Common myeloid progenitor, CD34-positive (primary cell): ENCODE measurements around the gene LCN10.

Source experiments
- CTCF ChIA-PET: fragments of 350-600 bp; sonication (Branson Sonifier 250); formaldehyde crosslinking; loops from one replicate; lab custom pipeline; 2021; ENCODE audit warnings: antibody characterized with exemption; lab: Charles Lee
- POLR2A ChIA-PET: fragments of 350-600 bp; sonication (Branson Sonifier 250); formaldehyde crosslinking; loops from one replicate; lab custom pipeline; 2021; ENCODE audit warnings: antibody characterized with exemption; lab: Charles Lee
- DNase-seq, 3 donors: peaks; one replicate each; pipeline versions ENCODE4 v3.0.0 to v3.0.0-alpha.2; 2013
- H3K27ac ChIP-seq, 2 experiments: 1 replicate in 1 of 2; 2 replicates in 1 of 2; pipeline ENCODE4 v1.7.0; 2013; ENCODE audit warnings: inconsistent platforms in 2 of 2, low read length in 2 of 2, mild to moderate bottlenecking in 2 of 2, low read depth in 1 of 2, moderate library complexity in 1 of 2; ENCODE audit not compliant: severe bottlenecking in 2 of 2, insufficient read depth in 1 of 2, poor library complexity in 1 of 2
- H3K27me3 ChIP-seq, 5 experiments: replicated peaks in 2 of 5; 1 replicate in 3 of 5; 2 replicates in 2 of 5; pipeline versions ENCODE4 v1.6.1 to v1.7.0; 2013; ENCODE audit warnings: low read length in 4 of 5, mild to moderate bottlenecking in 2 of 5, moderate library complexity in 2 of 5, inconsistent platforms in 1 of 5; ENCODE audit not compliant: insufficient read depth in 5 of 5, control insufficient read depth in 4 of 5
- H3K36me3 ChIP-seq, 4 experiments: 1 replicate in 2 of 4; 2 replicates in 2 of 4; pipeline versions ENCODE4 v1.6.1 to v1.7.0; 2013; ENCODE audit warnings: low read length in 3 of 4, control low read depth in 1 of 4, mild to moderate bottlenecking in 1 of 4; ENCODE audit not compliant: control insufficient read depth in 4 of 4, insufficient read depth in 4 of 4
- H3K4me1 ChIP-seq, 4 experiments: 1 replicate in 3 of 4; 2 replicates in 1 of 4; pipeline versions ENCODE4 v1.6.1 to v1.7.1; 2013; ENCODE audit warnings: low read length in 3 of 4, mild to moderate bottlenecking in 3 of 4, control low read depth in 1 of 4, inconsistent platforms in 1 of 4, moderate library complexity in 1 of 4; ENCODE audit not compliant: control insufficient read depth in 4 of 4, insufficient read depth in 4 of 4; ENCODE audit errors: control extremely low read depth in 1 of 4
- H3K4me3 ChIP-seq, 7 experiments: 1 replicate in 4 of 7; 2 replicates in 3 of 7; pipeline versions ENCODE4 v1.5.1 to v1.7.0; 2013; ENCODE audit warnings: mild to moderate bottlenecking in 7 of 7, low read length in 6 of 7, moderate library complexity in 6 of 7, inconsistent platforms in 2 of 7, low read depth in 2 of 7, control low read depth in 1 of 7; ENCODE audit not compliant: insufficient read depth in 4 of 7, control insufficient read depth in 1 of 7; ENCODE audit errors: extremely low read depth in 1 of 7
- H3K9me3 ChIP-seq, 5 experiments: 1 replicate in 4 of 5; 2 replicates in 1 of 5; pipeline versions ENCODE4 v1.6.1 to v1.7.1; 2013; ENCODE audit warnings: low read length in 4 of 5, mild to moderate bottlenecking in 2 of 5, inconsistent platforms in 1 of 5, low read depth in 1 of 5, moderate library complexity in 1 of 5; ENCODE audit not compliant: control insufficient read depth in 4 of 5, insufficient read depth in 2 of 5; ENCODE audit errors: control extremely low read depth in 1 of 5
- WGBS: methylation state at CpG from one replicate; pipeline ENCODE4 v1.1.5; 2013; ENCODE audit not compliant: insufficient coverage; 5-methylcytosine and 5-hydroxymethylcytosine counted together

Gene LCN10

GRCh38 chr9:136728080-136728547 is 14.6 kb downstream of the LCN10 start:
- H3K36me3 ChIP-seq: peaks cover 2 to 39% (median 27%) of the 10 kb centered on the region in 4 experiments
- peaks cover 4 to 43% (median 42%) of the 10 kb centered on the region in 4 experiments for H3K4me1 ChIP-seq
- WGBS: under 1% methylated on average over 57 of the region's 66 CpGs
- peak; percentile 89 to 95 (median 93) for DNase-seq
- H3K9me3 ChIP-seq: peaks cover 0 to 1% (median 0%) of the 10 kb centered on the region in 5 experiments
- peak overlapping the region; percentile 73 to 99 (median 82) for H3K4me3 ChIP-seq
- CTCF ChIA-PET: interaction anchor here (1.0 to 6.1 kb wide), 14 partner anchors 9 to 94 kb away, joined by 3 to 92 read pairs (median 10); partner anchors contain the start of genes DIPK1B, LCN10 and LCN8
- POLR2A ChIA-PET: interaction anchor here (0.6 to 5.9 kb wide), 14 partner anchors 12 to 77 kb away, joined by 3 to 128 read pairs (median 6); partner anchors contain the start of genes AGPAT2 and EGFL7
- H3K27ac ChIP-seq: peak overlapping the region; percentile 54 to 84
- no peaks in the 10 kb centered on the region for H3K27me3 ChIP-seq

GRCh38 chr9:136726631-136727191 is 16.0 kb downstream of the LCN10 start:
- peaks cover 6 to 53% (median 39%) of the 10 kb centered on the region in 4 experiments for H3K36me3 ChIP-seq
- ChIA-PET CTCF (interaction anchor here (0.7 to 6.1 kb wide), 21 partner anchors 10 to 173 kb away, joined by 3 to 92 read pairs (median 4); partner anchors contain the start of genes DIPK1B, LCN15 and LCN8), POLR2A (interaction anchor here (0.6 to 5.9 kb wide), 8 partner anchors 11 to 330 kb away, joined by 3 to 128 read pairs (median 13); no protein-coding TSS in a partner anchor)
- no peaks in the 10 kb centered on the region for H3K27me3 ChIP-seq
- peaks cover 0 to 1% (median 0%) of the 10 kb centered on the region in 5 experiments for H3K9me3 ChIP-seq
- 15% methylated on average over 14 of the region's 18 CpGs for WGBS
- peak; percentile 70 to 88 (median 85) for DNase-seq
- H3K27ac ChIP-seq: peak overlapping the region; percentile 54 to 84
- H3K4me1 ChIP-seq: peaks cover 4 to 44% (median 43%) of the 10 kb centered on the region in 4 experiments
- peak overlapping the region; percentile 73 to 99 (median 82) for H3K4me3 ChIP-seq

GRCh38 chr9:136726118-136726517 is 16.6 kb downstream of the LCN10 start:
- WGBS: 73% methylated on average over 16 of the region's 16 CpGs
- Histone ChIP-seq H3K9me3 (no peaks in the 10 kb centered on the region), H3K27me3 (no peaks in the 10 kb centered on the region), H3K27ac (peak overlapping the region in 1 of 2 experiments; percentile 84), H3K4me3 (peak overlapping the region in 5 of 7 experiments; percentile 79 to 99 (median 88)), H3K4me1 (peaks cover 4 to 50% (median 45%) of the 10 kb centered on the region in 4 experiments), H3K36me3 (peaks cover 6 to 58% (median 43%) of the 10 kb centered on the region in 4 experiments)
- no peak for DNase-seq
- ChIA-PET CTCF (interaction anchor here (0.7 to 6.1 kb wide), 14 partner anchors 10 to 101 kb away, joined by 3 to 92 read pairs (median 3); partner anchors contain the start of gene DIPK1B), POLR2A (interaction anchor here (1.0 to 5.9 kb wide), 5 partner anchors 10 to 54 kb away, joined by 3 to 128 read pairs (median 9); no protein-coding TSS in a partner anchor)

GRCh38 chr9:136725612-136726011 is 17.1 kb downstream of the LCN10 start:
- Histone ChIP-seq H3K27me3 (no peaks in the 10 kb centered on the region), H3K27ac (no peak overlapping the region), H3K4me3 (peak overlapping the region in 3 of 7 experiments; percentile 16 to 82 (median 79)), H3K4me1 (peaks cover 4 to 52% (median 46%) of the 10 kb centered on the region in 4 experiments), H3K9me3 (no peaks in the 10 kb centered on the region), H3K36me3 (peaks cover 6 to 64% (median 47%) of the 10 kb centered on the region in 4 experiments)
- 94% methylated on average over 9 of the region's 10 CpGs for WGBS
- ChIA-PET POLR2A (interaction anchor here (5.1 to 5.9 kb wide), 2 partner anchors 9 to 23 kb away, joined by 44 to 128 read pairs; no protein-coding TSS in a partner anchor), CTCF (interaction anchor here (0.8 to 6.1 kb wide), 8 partner anchors 9 to 62 kb away, joined by 3 to 92 read pairs (median 3); partner anchors contain the start of gene DIPK1B)
- no peak for DNase-seq

- DNase-seq: no peak
- H3K27ac ChIP-seq: no peak overlapping the region
- no peaks in the 10 kb centered on the region for H3K27me3 ChIP-seq
- ChIA-PET CTCF (interaction anchor here (1.0 to 6.1 kb wide), 4 partner anchors 8 to 58 kb away, joined by 3 to 92 read pairs (median 4); partner anchors contain the start of gene DIPK1B), POLR2A (interaction anchor here (5.9 kb wide), 1 partner anchor 9 kb away, joined by 128 read pairs; no protein-coding TSS in a partner anchor)
- H3K4me3 ChIP-seq: no peak overlapping the region
- H3K36me3 ChIP-seq: peaks cover 6 to 70% (median 50%) of the 10 kb centered on the region in 4 experiments
- H3K4me1 ChIP-seq: peaks cover 4 to 58% (median 47%) of the 10 kb centered on the region in 4 experiments
- no peaks in the 10 kb centered on the region for H3K9me3 ChIP-seq
- WGBS: no CpG with 5 or more reads among the region's 7 CpGs
Measured at GRCh38 chr9:136724772-136725171, 18.0 kb downstream of the LCN10 start.

GRCh38 chr9:136723989-136724388 is 18.8 kb downstream of the LCN10 start:
- H3K4me1 ChIP-seq: peaks cover 4 to 60% (median 47%) of the 10 kb centered on the region in 4 experiments
- H3K27me3 ChIP-seq: no peaks in the 10 kb centered on the region
- H3K27ac ChIP-seq: no peak overlapping the region
- H3K36me3 ChIP-seq: peaks cover 6 to 77% (median 54%) of the 10 kb centered on the region in 4 experiments
- H3K4me3 ChIP-seq: no peak overlapping the region
- CTCF ChIA-PET: interaction anchor here (1.1 to 1.7 kb wide), 3 partner anchors 17 to 52 kb away, joined by 3 to 5 read pairs (median 3); no protein-coding TSS in a partner anchor
- no peaks in the 10 kb centered on the region for H3K9me3 ChIP-seq
- WGBS: 94% methylated on average over 8 of the region's 8 CpGs
- no peak for DNase-seq
- POLR2A ChIA-PET: interaction anchor here (0.6 to 2.7 kb wide), 5 partner anchors 11 to 499 kb away, joined by 3 to 21 read pairs (median 5); partner anchors contain the start of gene DIPK1B
